ENCODE measurements around the gene PPM1H.

DNA sequence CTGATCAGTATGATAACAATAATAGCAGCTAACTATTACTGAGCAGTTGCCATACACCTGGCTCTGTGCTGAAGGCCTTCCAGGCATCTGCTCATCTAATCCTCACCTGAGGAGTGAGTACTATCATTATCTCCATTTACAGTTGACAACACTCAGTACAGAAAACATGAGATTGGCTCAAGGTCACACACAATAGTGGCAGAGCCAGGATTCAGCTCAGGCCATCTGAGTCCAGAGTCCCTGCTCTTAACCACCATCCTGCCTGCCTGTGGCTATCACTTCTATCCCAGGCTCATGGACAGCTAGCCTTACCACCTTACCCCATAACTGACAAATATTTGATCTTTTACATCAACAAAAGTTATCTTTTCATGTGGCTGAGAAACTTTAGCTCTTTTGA lies 155.5 kb downstream of the PPM1H start:
- TF ChIP-seq, protein P1, sequence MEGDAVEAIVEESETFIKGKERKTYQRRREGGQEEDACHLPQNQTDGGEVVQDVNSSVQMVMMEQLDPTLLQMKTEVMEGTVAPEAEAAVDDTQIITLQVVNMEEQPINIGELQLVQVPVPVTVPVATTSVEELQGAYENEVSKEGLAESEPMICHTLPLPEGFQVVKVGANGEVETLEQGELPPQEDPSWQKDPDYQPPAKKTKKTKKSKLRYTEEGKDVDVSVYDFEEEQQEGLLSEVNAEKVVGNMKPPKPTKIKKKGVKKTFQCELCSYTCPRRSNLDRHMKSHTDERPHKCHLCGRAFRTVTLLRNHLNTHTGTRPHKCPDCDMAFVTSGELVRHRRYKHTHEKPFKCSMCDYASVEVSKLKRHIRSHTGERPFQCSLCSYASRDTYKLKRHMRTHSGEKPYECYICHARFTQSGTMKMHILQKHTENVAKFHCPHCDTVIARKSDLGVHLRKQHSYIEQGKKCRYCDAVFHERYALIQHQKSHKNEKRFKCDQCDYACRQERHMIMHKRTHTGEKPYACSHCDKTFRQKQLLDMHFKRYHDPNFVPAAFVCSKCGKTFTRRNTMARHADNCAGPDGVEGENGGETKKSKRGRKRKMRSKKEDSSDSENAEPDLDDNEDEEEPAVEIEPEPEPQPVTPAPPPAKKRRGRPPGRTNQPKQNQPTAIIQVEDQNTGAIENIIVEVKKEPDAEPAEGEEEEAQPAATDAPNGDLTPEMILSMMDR (IDR thresholded peaks at IDR 0.05 in 2 of 3, conservative IDR thresholded peaks at IDR 0.05 in 1 of 3; ENCODE audit: control insufficient read depth in 2 of 3, extremely low read depth in 1 of 3, insufficient read depth in 1 of 3, low read depth in 3 of 3, low read length in 3 of 3): no peak
- TF ChIP-seq HDAC6 (IDR thresholded peaks at IDR 0.05; ENCODE audit: unreplicated experiment): no peak

All from GM12878 (cell line).